Glutamatergic neuron (in vitro differentiated cells): ENCODE results near the gene MKS1. TPM values are rescaled to one million over a fixed set of nuclear protein-coding genes. Genes with fewer than 3 reads are reported as not detected.

Experiments used
- DNase-seq: peaks from one replicate; pipeline ENCODE4 v3.0.0; 2022
- H3K27ac Mint-ChIP-seq: one replicate; pipeline ENCODE4 v1.8.0; 2020; ENCODE audit warnings: mild to moderate bottlenecking, mixed read lengths, inconsistent platforms; ENCODE audit not compliant: unreplicated experiment
- H3K27me3 Mint-ChIP-seq: one replicate; pipeline ENCODE4 v1.8.0; 2020; ENCODE audit warnings: mild to moderate bottlenecking, moderate library complexity, mixed read lengths, inconsistent platforms; ENCODE audit not compliant: unreplicated experiment
- H3K36me3 Mint-ChIP-seq: one replicate; pipeline ENCODE4 v1.8.0; 2020; ENCODE audit warnings: mild to moderate bottlenecking, mixed read lengths, inconsistent platforms; ENCODE audit not compliant: unreplicated experiment
- H3K4me1 Mint-ChIP-seq: one replicate; pipeline ENCODE4 v1.8.0; 2020; ENCODE audit warnings: mild to moderate bottlenecking, low read depth, mixed read lengths, inconsistent platforms; ENCODE audit not compliant: unreplicated experiment
- H3K4me3 Mint-ChIP-seq: one replicate; pipeline ENCODE4 v1.8.0; 2020; ENCODE audit warnings: mild to moderate bottlenecking, mixed read lengths, inconsistent platforms; ENCODE audit not compliant: unreplicated experiment
- H3K9me3 Mint-ChIP-seq: one replicate; pipeline ENCODE4 v1.8.0; 2020; ENCODE audit warnings: mild to moderate bottlenecking, moderate library complexity, mixed read lengths, inconsistent platforms; ENCODE audit not compliant: unreplicated experiment
- CTCF ChIP-seq: fragments of 200-600 bp; sonication (generic); IDR thresholded peaks from one replicate; pipeline ENCODE4 v1.5.0; 2021; ENCODE audit not compliant: partially characterized antibody, unreplicated experiment
- total RNA-seq: library from RNA; stranded (reverse); fragmentation: NEBNext Ultra II Directional; extraction: Animal tissue kit (Norgen Biotek cat#: 25700); gene quantifications from one replicate; pipeline ENCODE4 v1.2.1, GENCODE V29; 2021; ENCODE audit not compliant: unreplicated experiment

The MKS1 gene
- total RNA-seq, 1 donor from 2014 or later: 41.8 TPM

- no peak overlapping the region for H3K4me3 Mint-ChIP-seq
- H3K4me1 Mint-ChIP-seq: no peaks in the 10 kb centered on the region
- no peak for TF ChIP-seq CTCF
- H3K27ac Mint-ChIP-seq: no peak overlapping the region
- peaks cover 8% of the 10 kb centered on the region for H3K36me3 Mint-ChIP-seq
- DNase-seq: no peak
- H3K27me3 Mint-ChIP-seq: peaks cover 18% of the 10 kb centered on the region
- peaks cover 6% of the 10 kb centered on the region for H3K9me3 Mint-ChIP-seq
These were observed 28.7 kb upstream of the MKS1 start for GRCh38 chr17:58247511-58248363.

GRCh38 chr17:58246781-58247180 is 27.7 kb upstream of the MKS1 start:
- DNase-seq: no peak
- peaks cover 6% of the 10 kb centered on the region for H3K9me3 Mint-ChIP-seq
- no peak overlapping the region for H3K27ac Mint-ChIP-seq
- peaks cover 8% of the 10 kb centered on the region for H3K36me3 Mint-ChIP-seq
- H3K27me3 Mint-ChIP-seq: peaks cover 17% of the 10 kb centered on the region
- H3K4me1 Mint-ChIP-seq: no peaks in the 10 kb centered on the region
- no peak overlapping the region for H3K4me3 Mint-ChIP-seq
- TF ChIP-seq CTCF: no peak

DNA sequence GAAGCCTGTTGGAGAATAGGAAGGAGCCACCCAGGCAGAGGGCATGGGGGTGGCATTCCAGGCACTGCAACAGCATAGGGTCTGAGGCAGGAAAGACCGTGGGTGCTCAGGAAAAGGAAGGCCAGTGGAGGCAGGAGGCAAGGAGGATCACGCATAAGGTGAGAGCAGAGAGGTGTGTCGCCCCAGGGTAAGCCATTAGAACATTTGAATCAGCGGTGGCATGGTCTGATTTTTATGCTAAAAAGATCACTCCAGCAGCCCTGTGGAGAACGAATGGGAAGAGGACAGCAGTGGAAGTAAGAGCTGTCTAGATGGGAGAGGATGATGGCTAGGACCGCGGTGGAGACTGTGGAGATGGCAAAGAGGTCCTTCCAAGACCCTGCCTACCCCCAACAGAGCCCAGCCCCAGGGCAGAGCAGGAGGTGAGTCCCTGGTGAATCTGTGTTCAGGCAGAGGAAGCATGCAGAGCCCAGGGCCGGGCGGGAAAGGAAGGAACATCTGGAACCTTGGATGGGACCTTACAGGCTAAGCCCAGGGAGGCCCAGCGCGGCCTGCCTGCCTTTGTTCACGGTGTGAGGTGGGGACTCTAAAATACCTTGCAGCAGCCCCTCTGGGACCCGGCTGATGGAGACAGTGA is 27.2 kb upstream of the MKS1 start:
- DNase-seq: no peak
- H3K4me1 Mint-ChIP-seq: no peaks in the 10 kb centered on the region
- peaks cover 8% of the 10 kb centered on the region for H3K36me3 Mint-ChIP-seq
- no peak for TF ChIP-seq CTCF
- H3K27ac Mint-ChIP-seq: no peak overlapping the region
- peaks cover 15% of the 10 kb centered on the region for H3K27me3 Mint-ChIP-seq
- no peak overlapping the region for H3K4me3 Mint-ChIP-seq
- peaks cover 6% of the 10 kb centered on the region for H3K9me3 Mint-ChIP-seq

GRCh38 chr17:58245428-58246103 is 26.5 kb upstream of the MKS1 start:
- Mint-ChIP-seq H3K4me1 (no peaks in the 10 kb centered on the region), H3K36me3 (peaks cover 8% of the 10 kb centered on the region), H3K27me3 (peaks cover 15% of the 10 kb centered on the region), H3K4me3 (no peak overlapping the region), H3K27ac (no peak overlapping the region), H3K9me3 (peaks cover 6% of the 10 kb centered on the region)
- no peak for DNase-seq
- TF ChIP-seq CTCF: no peak
